Transverse colon (tissue), 4 donors: ENCODE measurements around the gene PGA3. TPM values are rescaled to one million over a fixed set of nuclear protein-coding genes. Genes with fewer than 3 reads are reported as not detected.
"Not testable (repeated sequence)": the region's sequence is repeated elsewhere in the genome, so short reads cannot be mapped to it uniquely, and the experiment has no call there.

ENCODE experiments used
- DNase-seq: peaks from one replicate; pipeline ENCODE4 v3.0.0-alpha.2; 2019
- H3K27ac ChIP-seq, 4 donors: fragments of 200-600 bp; sonication (generic); 2 replicates each; pipeline ENCODE4 v1.5.1; 2016 to 2018; ENCODE audit warnings: inconsistent platforms in 4 of 4
- H3K27me3 ChIP-seq: fragments of 200-600 bp; sonication (generic); 2 replicates; pipeline ENCODE4 v1.5.1; 2017; ENCODE audit warnings: inconsistent platforms
- H3K36me3 ChIP-seq, 4 donors: fragments of 200-600 bp; sonication (generic); 2 replicates each; pipeline ENCODE4 v1.5.1; 2017 to 2019; ENCODE audit warnings: inconsistent platforms in 4 of 4
- H3K4me1 ChIP-seq, 4 donors: fragments of 200-600 bp; sonication (generic); 2 replicates each; pipeline ENCODE4 v1.5.1; 2017 to 2020; ENCODE audit warnings: inconsistent platforms in 4 of 4
- H3K4me3 ChIP-seq, 4 donors: fragments of 200-600 bp; sonication (generic); 1 replicate in 1 of 4; 2 replicates in 3 of 4; pipeline versions ENCODE4 v1.5.1 to v1.6.1; 2017 to 2019; ENCODE audit warnings: inconsistent platforms in 4 of 4
- H3K9me3 ChIP-seq, 2 donors: fragments of 200-600 bp; sonication (generic); 2 replicates each; pipeline ENCODE4 v1.5.1; 2017 to 2019; ENCODE audit warnings: inconsistent platforms in 2 of 2
- CTCF ChIP-seq, 5 experiments: fragments of 200-600 bp in 3 of 5; fragments of 450-650 bp in 2 of 5; sonication (generic) in 3 of 5; IDR thresholded peaks; 1 replicate in 2 of 5; 2 replicates in 3 of 5; pipeline ENCODE4 v1.5.1; 2016 to 2017; ENCODE audit warnings: antibody characterized with exemption in 5 of 5, inconsistent platforms in 3 of 5, mild to moderate bottlenecking in 2 of 5, moderate library complexity in 1 of 5
- EP300 ChIP-seq: sonication (generic); formaldehyde crosslinking; IDR thresholded peaks from one replicate; pipeline ENCODE4 v1.6.1; 2017; ENCODE audit warnings: antibody characterized with exemption, low read depth
- POLR2A ChIP-seq: fragments of 450-650 bp; IDR thresholded peaks from one replicate; pipeline ENCODE4 v1.6.1; 2016; ENCODE audit warnings: antibody characterized with exemption, mild to moderate bottlenecking, moderate library complexity
- POLR2AphosphoS5 ChIP-seq, 3 donors: sonication (generic); formaldehyde crosslinking; IDR thresholded peaks; one replicate each; pipeline ENCODE4 v1.6.1; 2016; ENCODE audit warnings: antibody characterized with exemption in 3 of 3
- WGBS, 2 donors: methylation state at CpG; one replicate each; pipeline ENCODE4 v1.1.5; 2018; ENCODE audit warnings: low coverage in 1 of 2; 5-methylcytosine and 5-hydroxymethylcytosine counted together
- in situ Hi-C, 4 donors: fragments of 200-750 bp; cut with MboI; loops; one replicate each; pipeline versions ENCODE4 v1.15.0 to v1.15.1; 2017; ENCODE audit warnings: low sequenced_read_pairs in 3 of 4, low pct_ligation_motif_present in 1 of 4, low pct_unique_long_range_greater_than_20kb in 1 of 4
- intact Hi-C: fragments of 100-400 bp; cut with DNase I; formaldehyde crosslinking; loops from one replicate; pipeline ENCODE4 v1.15.1; 2023; ENCODE audit warnings: low total_unique reads
- total RNA-seq, 4 donors: library from RNA; depleted of rRNA; stranded (reverse); fragments of >200 nt; gene quantifications; one replicate each; pipeline ENCODE4 v1.1.0, GENCODE V29; 2016

Gene PGA3
- total RNA-seq, 4 donors from 2014 or later: 1.5 to 20.1 TPM; not detected in 2

- H3K27ac ChIP-seq: no peak overlapping the region
- in situ Hi-C loops: loop anchor here in 1 of 4 donors (25.0 kb wide), 1 partner anchor 358 kb away; the partner anchor contains the start of gene CCDC86
- intact Hi-C loops: no loop called here
Measured at GRCh38 chr11:61195719-61196118, 7.6 kb upstream of the PGA3 start.

DNA sequence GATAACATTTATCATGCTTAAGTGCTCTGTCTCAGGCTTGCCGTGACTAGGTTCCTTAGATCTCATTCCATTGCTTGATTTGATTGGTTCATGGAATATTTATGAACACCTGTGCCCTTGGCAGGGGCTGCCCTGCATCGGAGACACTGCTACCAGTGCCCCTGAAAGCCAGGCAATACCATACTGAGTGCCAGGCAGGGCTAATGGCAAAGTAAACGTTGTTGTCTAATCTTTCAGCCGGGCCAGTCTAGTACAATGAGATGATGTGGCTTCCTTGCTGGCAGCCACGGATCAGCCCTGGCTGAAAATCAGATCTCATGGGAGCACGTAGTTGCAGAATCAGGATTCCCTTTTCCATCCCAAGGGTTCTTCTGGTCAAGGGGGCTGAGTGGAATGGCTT is 5.0 kb upstream of the PGA3 start:
- no peak for DNase-seq
- peaks cover 0 to 3% of the 10 kb centered on the region in 2 donors for H3K9me3 ChIP-seq
- no peak overlapping the region for H3K27ac ChIP-seq
- no peaks in the 10 kb centered on the region for H3K4me1 ChIP-seq
- TF ChIP-seq POLR2AphosphoS5 (IDR thresholded peaks at IDR 0.05) (no peak), EP300 (no peak), POLR2A (no peak), CTCF (IDR thresholded peaks at IDR 0.05) (no peak)
- H3K4me3 ChIP-seq: no peak overlapping the region
- no peaks in the 10 kb centered on the region for H3K36me3 ChIP-seq
- in situ Hi-C loops: loop anchor here in 1 of 4 donors (25.0 kb wide), 1 partner anchor 361 kb away; the partner anchor contains the start of gene CCDC86
- intact Hi-C loops: no loop called here
- peaks cover 7% of the 10 kb centered on the region for H3K27me3 ChIP-seq
- 60 to 62% methylated on average over 1 to 6 of the region's 6 CpGs for WGBS, 2 donors

More at GRCh38 chr11:61195719-61196118, 7.6 kb upstream of the PGA3 start:
- Histone ChIP-seq H3K9me3 (peaks cover 0 to 3% of the 10 kb centered on the region in 2 donors), H3K36me3 (no peaks in the 10 kb centered on the region), H3K4me3 (no peak overlapping the region), H3K27me3 (peaks cover 7% of the 10 kb centered on the region), H3K4me1 (no peaks in the 10 kb centered on the region)
- WGBS, 2 donors: 86% methylated on average over 7 of the region's 7 CpGs; no CpG with 5 or more reads in 1 of the 2 donors
- TF ChIP-seq POLR2A (no peak), EP300 (no peak)
- no peak for DNase-seq

GRCh38 chr11:61198948-61199523 is 4.3 kb upstream of the PGA3 start:
- no peak overlapping the region for H3K4me3 ChIP-seq
- peaks cover 7% of the 10 kb centered on the region for H3K27me3 ChIP-seq
- H3K4me1 ChIP-seq: no peaks in the 10 kb centered on the region
- no peak for TF ChIP-seq EP300
- no peak for TF ChIP-seq POLR2A
- no peak for TF ChIP-seq CTCF (IDR thresholded peaks at IDR 0.05)
- TF ChIP-seq POLR2AphosphoS5 (IDR thresholded peaks at IDR 0.05): no peak
- no peaks in the 10 kb centered on the region for H3K36me3 ChIP-seq
- WGBS, 2 donors: 63 to 86% methylated on average over 1 to 4 of the region's 4 CpGs
- no peak for DNase-seq
- intact Hi-C loops (no loop called here), in situ Hi-C loops (loop anchor here in 1 of 4 donors (25.0 kb wide), 1 partner anchor 362 kb away; the partner anchor contains the start of gene CCDC86)
- peaks cover 0 to 3% of the 10 kb centered on the region in 2 donors for H3K9me3 ChIP-seq
- no peak overlapping the region for H3K27ac ChIP-seq

- in situ Hi-C loops: no loop called here
- WGBS, 2 donors: 60 to 87% methylated on average over 1 to 12 of the region's 14 CpGs
Measured at GRCh38 chr11:61201476-61201875, 1.8 kb upstream of the PGA3 start.

GRCh38 chr11:61203873-61204272 is 558 bp downstream of the PGA3 start:
- H3K27me3 ChIP-seq, in situ Hi-C loops, intact Hi-C loops, DNase-seq, H3K4me3 ChIP-seq, H3K27ac ChIP-seq, H3K36me3 ChIP-seq, H3K9me3 ChIP-seq, H3K4me1 ChIP-seq: not testable (repeated sequence)
- no CpG with 5 or more reads among the region's 5 CpGs for WGBS, 2 donors

More at GRCh38 chr11:61201476-61201875, 1.8 kb upstream of the PGA3 start:
- H3K4me1 ChIP-seq: no peaks in the 10 kb centered on the region
- DNase-seq: no peak
- peaks cover 4% of the 10 kb centered on the region for H3K27me3 ChIP-seq
- no peak overlapping the region for H3K4me3 ChIP-seq
- intact Hi-C loops: no loop called here
- H3K9me3 ChIP-seq: peaks cover 0 to 3% of the 10 kb centered on the region in 2 donors
- no peaks in the 10 kb centered on the region for H3K36me3 ChIP-seq
- TF ChIP-seq POLR2A (no peak), EP300 (no peak), CTCF (IDR thresholded peaks at IDR 0.05) (no peak), POLR2AphosphoS5 (IDR thresholded peaks at IDR 0.05) (no peak)
- H3K27ac ChIP-seq: no peak overlapping the region

DNA sequence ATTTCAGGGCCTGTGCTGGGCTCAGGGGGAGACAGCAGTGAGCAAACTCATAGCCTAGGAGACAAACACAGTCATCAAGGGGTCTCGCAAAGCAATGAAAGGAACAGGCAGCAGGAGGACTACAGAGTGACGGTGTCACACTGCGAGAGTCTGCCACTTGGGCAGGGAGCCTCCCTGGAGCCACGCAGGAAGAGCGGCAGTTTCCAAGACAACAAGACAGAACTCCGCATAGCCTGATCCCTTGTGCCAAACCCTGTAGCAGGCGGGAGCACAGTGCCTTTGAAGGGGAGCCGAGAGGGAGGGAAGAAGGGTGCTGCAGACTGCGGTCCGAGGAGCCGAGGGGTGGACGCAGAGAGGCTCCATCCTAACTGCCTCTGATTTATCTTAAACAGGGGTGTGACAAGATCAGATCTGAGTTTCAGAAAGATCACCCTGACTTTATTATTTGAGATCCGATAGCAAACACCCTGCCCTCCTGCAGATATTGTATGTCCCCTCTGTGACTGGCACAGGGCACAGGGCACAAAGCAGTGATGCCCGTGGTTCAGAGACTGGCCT is 1.3 kb downstream of the PGA3 start:
- H3K27ac ChIP-seq: not testable (repeated sequence)
- WGBS, 2 donors: 70 to 83% methylated on average over 5 to 14 of the region's 14 CpGs

DNA sequence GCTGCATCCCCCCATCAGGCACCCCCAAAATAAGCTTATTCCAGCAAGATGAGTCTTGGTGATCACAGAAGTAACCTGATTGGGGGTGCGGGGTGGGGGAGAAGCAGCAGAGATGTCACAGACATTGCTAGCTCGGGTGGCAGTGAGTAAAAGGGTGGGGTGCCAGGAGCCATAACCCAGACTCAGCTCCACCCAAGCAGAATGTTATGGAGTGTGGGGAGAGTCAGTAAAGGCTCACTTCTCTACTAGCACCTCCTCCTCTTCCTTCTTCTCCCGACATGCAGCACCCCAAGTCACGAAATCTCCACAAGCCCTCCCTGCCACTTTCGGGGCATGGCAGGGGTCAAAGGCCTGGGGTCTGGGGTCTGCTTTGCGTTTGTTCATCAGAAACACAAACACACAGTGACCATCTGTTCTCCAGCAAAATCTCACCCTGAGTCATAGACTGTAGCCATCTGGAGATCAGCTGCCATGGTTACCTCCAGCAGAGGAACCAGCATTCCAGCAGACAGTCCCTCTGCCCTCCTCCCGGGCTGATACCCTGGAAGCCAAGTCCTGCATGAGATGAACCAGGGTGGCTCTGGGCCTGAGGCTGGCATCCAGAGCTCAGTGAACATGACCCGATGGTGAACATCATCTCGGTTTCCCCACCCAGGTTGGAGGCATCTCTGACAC is 4.5 kb downstream of the PGA3 start:
- H3K36me3 ChIP-seq, H3K9me3 ChIP-seq, DNase-seq, H3K4me3 ChIP-seq, intact Hi-C loops, in situ Hi-C loops, H3K27ac ChIP-seq, H3K27me3 ChIP-seq, H3K4me1 ChIP-seq: not testable (repeated sequence)
- no CpG with 5 or more reads among the region's 9 CpGs for WGBS, 2 donors

More for the DNA sequence above, 1.3 kb downstream of the PGA3 start:
- intact Hi-C loops, H3K4me3 ChIP-seq, H3K27me3 ChIP-seq, H3K9me3 ChIP-seq, in situ Hi-C loops, DNase-seq, H3K36me3 ChIP-seq, H3K4me1 ChIP-seq: not testable (repeated sequence)
